Thymus (tissue), 11 donors: ENCODE results near the gene CWC27. TPM values are rescaled to one million over a fixed set of nuclear protein-coding genes. Genes with fewer than 3 reads are reported as not detected.

Experiments
- DNase-seq, 9 donors: peaks; one replicate each; pipeline ENCODE4 v3.0.0-alpha.2; 2013; ENCODE audit warnings: low spot score in 9 of 9, low read depth in 6 of 9, missing footprints in 1 of 9
- H3K27ac ChIP-seq, 2 donors: one replicate each; pipeline ENCODE4 v1.5.1; 2013; ENCODE audit warnings: control low read depth in 1 of 2, low read depth in 1 of 2, low read length in 1 of 2, mild to moderate bottlenecking in 1 of 2, moderate library complexity in 1 of 2
- H3K27me3 ChIP-seq, 2 donors: one replicate each; pipeline ENCODE4 v1.5.1; 2013; ENCODE audit warnings: low read length in 1 of 2; ENCODE audit not compliant: control insufficient read depth in 2 of 2, insufficient read depth in 1 of 2
- H3K36me3 ChIP-seq, 2 donors: one replicate each; pipeline ENCODE4 v1.5.1; 2013; ENCODE audit warnings: low read length in 1 of 2, mild to moderate bottlenecking in 1 of 2, moderate library complexity in 1 of 2; ENCODE audit not compliant: control insufficient read depth in 2 of 2, insufficient read depth in 2 of 2
- H3K4me1 ChIP-seq, 2 donors: one replicate each; pipeline ENCODE4 v1.5.1; 2013; ENCODE audit warnings: low read length in 2 of 2; ENCODE audit not compliant: control insufficient read depth in 2 of 2, insufficient read depth in 2 of 2
- H3K4me3 ChIP-seq, 2 donors: one replicate each; pipeline ENCODE4 v1.5.1; 2013; ENCODE audit warnings: low read length in 2 of 2, control low read depth in 1 of 2, mild to moderate bottlenecking in 1 of 2
- H3K9me3 ChIP-seq, 2 donors: one replicate each; pipeline ENCODE4 v1.5.1; 2013; ENCODE audit warnings: low read length in 1 of 2, mild to moderate bottlenecking in 1 of 2; ENCODE audit not compliant: control insufficient read depth in 2 of 2, insufficient read depth in 1 of 2
- WGBS: extraction: QIAGEN DNeasy Blood & Tissue Kit; methylation state at CpG from one replicate; pipeline ENCODE4 v1.1.7; 2013; 5-methylcytosine and 5-hydroxymethylcytosine counted together
- polyA plus RNA-seq: library from polyadenylated mRNA; stranded (reverse); fragments of 200-250 nt; gene quantifications from one replicate; pipeline ENCODE4 v1.2.3, GENCODE V29; 2013
- total RNA-seq: library from RNA; stranded (reverse); fragments of 120-200 nt; gene quantifications from one replicate; pipeline ENCODE4 v1.2.4, GENCODE V29; 2013
- donor health status: healthy.

CWC27 gene
- total and polyA plus RNA-seq, 2 donors: 23.5 to 24.2 TPM

GRCh38 chr5:64939772-64940510, 171.2 kb downstream of the CWC27 start:
- Histone ChIP-seq H3K9me3 (no peaks in the 10 kb centered on the region), H3K4me1 (no peaks in the 10 kb centered on the region), H3K27me3 (no peaks in the 10 kb centered on the region), H3K36me3 (no peaks in the 10 kb centered on the region), H3K4me3 (no peak overlapping the region), H3K27ac (no peak overlapping the region)
- WGBS: 94% methylated on average over 17 of the region's 17 CpGs
- DNase-seq: no peak

GRCh38 chr5:64942460-64942859, 173.7 kb downstream of the CWC27 start:
- H3K27me3 ChIP-seq: no peaks in the 10 kb centered on the region
- H3K9me3 ChIP-seq: no peaks in the 10 kb centered on the region
- no peak overlapping the region for H3K4me3 ChIP-seq
- H3K36me3 ChIP-seq: no peaks in the 10 kb centered on the region
- H3K4me1 ChIP-seq: no peaks in the 10 kb centered on the region
- DNase-seq: no peak
- 98% methylated on average over 4 of the region's 4 CpGs for WGBS
- H3K27ac ChIP-seq: no peak overlapping the region

GRCh38 chr5:64944868-64945267, 176.1 kb downstream of the CWC27 start:
- Histone ChIP-seq H3K9me3 (no peaks in the 10 kb centered on the region), H3K4me1 (no peaks in the 10 kb centered on the region), H3K4me3 (no peak overlapping the region), H3K36me3 (no peaks in the 10 kb centered on the region), H3K27ac (no peak overlapping the region), H3K27me3 (no peaks in the 10 kb centered on the region)
- no peak for DNase-seq

GRCh38 chr5:64947031-64947430, 178.3 kb downstream of the CWC27 start:
- H3K27me3 ChIP-seq: no peaks in the 10 kb centered on the region
- no peaks in the 10 kb centered on the region for H3K9me3 ChIP-seq
- WGBS: 94% methylated on average over 1 of the region's 1 CpG
- no peaks in the 10 kb centered on the region for H3K4me1 ChIP-seq
- H3K36me3 ChIP-seq: no peaks in the 10 kb centered on the region
- no peak overlapping the region for H3K27ac ChIP-seq
- no peak for DNase-seq
- no peak overlapping the region for H3K4me3 ChIP-seq

GRCh38 chr5:64947801-64948200, 179.1 kb downstream of the CWC27 start:
- no peaks in the 10 kb centered on the region for H3K27me3 ChIP-seq
- H3K9me3 ChIP-seq: no peaks in the 10 kb centered on the region
- no peak overlapping the region for H3K27ac ChIP-seq
- H3K4me3 ChIP-seq: no peak overlapping the region
- DNase-seq: no peak
- H3K36me3 ChIP-seq: no peaks in the 10 kb centered on the region
- no peaks in the 10 kb centered on the region for H3K4me1 ChIP-seq

GRCh38 chr5:64949331-64949730, 180.6 kb downstream of the CWC27 start:
- no peaks in the 10 kb centered on the region for H3K36me3 ChIP-seq
- WGBS: 98% methylated on average over 3 of the region's 3 CpGs

GRCh38 chr5:64952951-64953673, 184.4 kb downstream of the CWC27 start:
- Histone ChIP-seq H3K4me3 (no peak overlapping the region), H3K27me3 (no peaks in the 10 kb centered on the region), H3K4me1 (no peaks in the 10 kb centered on the region), H3K9me3 (no peaks in the 10 kb centered on the region), H3K36me3 (no peaks in the 10 kb centered on the region), H3K27ac (no peak overlapping the region)
- DNase-seq: no peak
- 98% methylated on average over 3 of the region's 3 CpGs for WGBS

More at GRCh38 chr5:64949331-64949730, 180.6 kb downstream of the CWC27 start:
- Histone ChIP-seq H3K4me3 (no peak overlapping the region), H3K4me1 (no peaks in the 10 kb centered on the region), H3K27me3 (no peaks in the 10 kb centered on the region), H3K27ac (no peak overlapping the region), H3K9me3 (no peaks in the 10 kb centered on the region)
- no peak for DNase-seq

- Histone ChIP-seq H3K36me3 (no peaks in the 10 kb centered on the region), H3K4me1 (no peaks in the 10 kb centered on the region), H3K27ac (no peak overlapping the region), H3K9me3 (no peaks in the 10 kb centered on the region), H3K27me3 (no peaks in the 10 kb centered on the region), H3K4me3 (no peak overlapping the region)
- no peak for DNase-seq
- WGBS: 93% methylated on average over 1 of the region's 1 CpG
These were observed 185.8 kb downstream of the CWC27 start for GRCh38 chr5:64954518-64954917.

GRCh38 chr5:64958757-64959391, 190.1 kb downstream of the CWC27 start:
- Histone ChIP-seq H3K36me3 (no peaks in the 10 kb centered on the region), H3K27ac (no peak overlapping the region), H3K4me3 (no peak overlapping the region), H3K4me1 (no peaks in the 10 kb centered on the region), H3K27me3 (no peaks in the 10 kb centered on the region), H3K9me3 (peaks cover 0 to 5% of the 10 kb centered on the region in 2 donors)
- peak in 2 of 9 donors; percentile 2 to 24 for DNase-seq
